Measurements from ENCODE around the gene FBXO36.
"Not testable (repeated sequence)": the region's sequence is repeated elsewhere in the genome, so short reads cannot be mapped to it uniquely, and the experiment has no call there.

FBXO36 gene

DNA sequence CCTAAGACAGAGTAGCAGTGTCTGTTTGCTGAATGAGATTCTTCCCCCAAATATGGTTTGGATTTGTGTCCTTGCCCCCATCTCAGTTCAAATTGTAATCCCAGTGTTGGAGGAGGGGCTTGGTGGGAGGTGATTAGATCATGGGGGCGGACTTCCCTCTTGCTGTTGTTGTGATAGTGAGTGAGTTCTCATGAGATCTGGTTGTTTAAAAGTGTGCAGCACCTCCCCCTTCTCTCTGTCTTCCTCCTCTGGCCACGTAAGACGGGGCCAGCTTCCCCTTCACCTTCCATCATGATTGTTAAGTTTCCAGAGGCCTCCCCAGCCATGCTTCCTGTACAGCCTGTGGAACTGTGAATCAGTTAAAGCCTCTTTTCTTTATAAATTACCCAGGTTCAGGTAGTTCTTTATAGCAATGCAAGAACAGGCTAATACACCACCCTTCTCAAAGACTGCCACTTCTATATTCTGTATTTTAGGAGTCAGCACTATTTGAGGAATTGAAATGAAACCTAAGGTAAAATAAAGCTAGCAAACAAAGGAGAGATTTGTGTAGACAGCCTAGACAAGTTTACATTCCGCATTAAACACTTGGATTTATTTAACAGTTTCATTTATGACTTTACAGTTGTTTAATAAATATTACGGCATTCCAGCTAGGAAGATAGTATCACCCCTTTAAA, 21.6 kb downstream of the FBXO36 start:
- DNase-seq (ENCODE audit: low read depth), result no peak
- no peak overlapping the region for H3K4me3 ChIP-seq (ENCODE audit: low read depth, low read length)
- TF ChIP-seq CTCF (IDR thresholded peaks at IDR 0.05; ENCODE audit: low read depth, low read length, missing control alignments), result no peak

- TF ChIP-seq CTCF (IDR thresholded peaks at IDR 0.05; ENCODE audit: low read depth, low read length, missing control alignments), result no peak
- no peak overlapping the region for H3K4me3 ChIP-seq (ENCODE audit: low read depth, low read length)
- no peak for DNase-seq (ENCODE audit: low read depth)
Observed at GRCh38 chr2:229945975-229946374, 23.7 kb downstream of the FBXO36 start.

GRCh38 chr2:229947544-229947943, 25.2 kb downstream of the FBXO36 start:
- no peak for TF ChIP-seq CTCF (IDR thresholded peaks at IDR 0.05; ENCODE audit: low read depth, low read length, missing control alignments)

GRCh38 chr2:229952256-229952835, 30.0 kb downstream of the FBXO36 start:
- DNase-seq (ENCODE audit: low read depth), result no peak
- no peak for TF ChIP-seq CTCF (IDR thresholded peaks at IDR 0.05; ENCODE audit: low read depth, low read length, missing control alignments)
- H3K4me3 ChIP-seq (ENCODE audit: low read depth, low read length), result no peak overlapping the region

More at GRCh38 chr2:229947544-229947943, 25.2 kb downstream of the FBXO36 start:
- no peak overlapping the region for H3K4me3 ChIP-seq (ENCODE audit: low read depth, low read length)
- DNase-seq (ENCODE audit: low read depth), result peak; percentile 5

DNA sequence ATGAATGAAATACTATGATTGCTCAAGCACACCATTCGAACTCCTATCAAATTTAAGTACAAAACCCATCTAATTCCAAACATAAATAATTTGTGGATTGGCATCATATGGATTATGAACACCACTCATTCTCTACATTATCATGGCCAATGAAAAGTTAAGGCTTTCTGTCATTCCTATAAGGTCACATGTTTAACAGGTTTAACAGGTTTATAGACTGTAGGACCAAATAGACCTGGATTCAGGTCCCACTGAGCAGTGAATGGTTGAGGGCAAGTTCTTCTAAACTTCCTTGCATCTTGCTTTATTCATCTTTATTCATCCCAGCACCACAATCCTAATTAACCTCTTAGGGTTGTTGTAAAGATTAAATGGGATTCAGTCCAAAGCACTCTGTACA, 33.4 kb downstream of the FBXO36 start:
- no peak for TF ChIP-seq CTCF (IDR thresholded peaks at IDR 0.05; ENCODE audit: low read depth, low read length, missing control alignments)
- H3K4me3 ChIP-seq (ENCODE audit: low read depth, low read length), result no peak overlapping the region
- no peak for DNase-seq (ENCODE audit: low read depth)

DNA sequence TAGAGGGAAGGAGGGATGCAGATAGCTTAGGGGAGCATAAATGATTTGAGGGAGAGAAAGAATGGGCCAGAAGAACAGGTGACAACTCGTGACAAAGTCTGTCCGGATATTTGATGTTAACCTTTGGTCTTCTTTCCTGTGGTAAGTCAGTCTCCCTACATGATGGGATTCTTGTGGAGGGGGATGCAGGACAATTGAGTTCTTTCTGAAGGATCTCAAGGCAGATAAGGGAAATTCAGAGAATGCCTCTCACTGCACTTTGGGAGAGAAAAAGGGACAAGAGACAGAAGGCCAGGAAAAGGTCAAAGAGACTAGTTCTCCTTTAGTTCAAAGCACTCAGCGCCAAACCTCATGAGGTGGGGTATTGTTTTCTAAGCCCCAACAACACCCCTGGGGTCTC, 34.2 kb downstream of the FBXO36 start:
- no peak overlapping the region for H3K4me3 ChIP-seq (ENCODE audit: low read depth, low read length)
- TF ChIP-seq CTCF (IDR thresholded peaks at IDR 0.05; ENCODE audit: low read depth, low read length, missing control alignments), result no peak
- DNase-seq (ENCODE audit: low read depth), result no peak

DNA sequence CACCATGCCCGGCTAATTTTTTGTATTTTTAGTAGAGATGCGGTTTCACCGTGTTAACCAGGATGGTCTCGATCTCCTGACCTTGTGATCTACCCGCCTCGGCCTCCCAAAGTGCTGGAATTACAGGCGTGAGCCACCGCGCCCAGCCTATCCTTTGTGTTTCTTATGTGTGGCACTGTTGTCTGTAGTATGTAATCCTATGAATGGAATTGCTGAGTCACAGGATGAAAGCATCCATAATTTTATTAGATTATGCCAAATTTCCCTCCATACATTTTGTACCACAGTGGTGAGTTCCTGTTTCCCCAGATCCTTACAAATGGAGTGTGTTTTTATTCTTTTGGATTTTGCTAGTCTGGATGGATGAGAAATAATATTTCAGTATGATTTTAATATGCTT, 41.3 kb downstream of the FBXO36 start:
- not testable (repeated sequence) for H3K4me3 ChIP-seq (ENCODE audit: low read depth, low read length); DNase-seq (ENCODE audit: low read depth)
